ENCODE measurements around the gene ASTN2.

The ASTN2 gene

GRCh38 chr9:117415358-117415914 is 579 bp upstream of the ASTN2 start:
- DNase-seq (ENCODE audit: low spot score): no peak

- no peak for DNase-seq (ENCODE audit: low spot score)
These were observed 494 bp downstream of the ASTN2 start for GRCh38 chr9:117414220-117414905.

GRCh38 chr9:117413346-117414219 is 1.3 kb downstream of the ASTN2 start:
- DNase-seq (ENCODE audit: low spot score): no peak

GRCh38 chr9:117412841-117413240 is 2.0 kb downstream of the ASTN2 start:
- DNase-seq (ENCODE audit: low spot score): no peak

- no peak for DNase-seq (ENCODE audit: low spot score)
These were observed 2.7 kb downstream of the ASTN2 start for GRCh38 chr9:117412006-117412715.

GRCh38 chr9:117411547-117411946 is 3.3 kb downstream of the ASTN2 start:
- peak; percentile 14 for DNase-seq (ENCODE audit: low spot score)

GRCh38 chr9:117409321-117409720 is 5.5 kb downstream of the ASTN2 start:
- DNase-seq (ENCODE audit: low spot score): no peak

- DNase-seq (ENCODE audit: low spot score): no peak
These were observed 7.3 kb downstream of the ASTN2 start for GRCh38 chr9:117407436-117408022.

- DNase-seq (ENCODE audit: low spot score): no peak
These were observed 8.7 kb downstream of the ASTN2 start for GRCh38 chr9:117405950-117406705.

- DNase-seq (ENCODE audit: low spot score): no peak
These were observed 11.0 kb downstream of the ASTN2 start for GRCh38 chr9:117403848-117404247.

- DNase-seq (ENCODE audit: low spot score): no peak
These were observed 11.4 kb downstream of the ASTN2 start for GRCh38 chr9:117403403-117403811.

GRCh38 chr9:117400171-117400570 is 14.7 kb downstream of the ASTN2 start:
- no peak for DNase-seq (ENCODE audit: low spot score)

- DNase-seq (ENCODE audit: low spot score): no peak
These were observed 19.7 kb downstream of the ASTN2 start for GRCh38 chr9:117395151-117395650.

- no peak for DNase-seq (ENCODE audit: low spot score)
These were observed 20.2 kb downstream of the ASTN2 start for GRCh38 chr9:117394655-117395054.

GRCh38 chr9:117392992-117393391 is 21.9 kb downstream of the ASTN2 start:
- no peak for DNase-seq (ENCODE audit: low spot score)

GRCh38 chr9:117387422-117387821 is 27.4 kb downstream of the ASTN2 start:
- DNase-seq (ENCODE audit: low spot score): no peak

GRCh38 chr9:117379341-117379740 is 35.5 kb downstream of the ASTN2 start:
- DNase-seq (ENCODE audit: low spot score): no peak

GRCh38 chr9:117377046-117377445 is 37.8 kb downstream of the ASTN2 start:
- no peak for DNase-seq (ENCODE audit: low spot score)

- DNase-seq (ENCODE audit: low spot score): no peak
These were observed 38.9 kb downstream of the ASTN2 start for GRCh38 chr9:117375956-117376355.

- DNase-seq (ENCODE audit: low spot score): no peak
These were observed 40.7 kb downstream of the ASTN2 start for GRCh38 chr9:117374076-117374725.

Data from COLO829 (cell line).